ENCODE results near the gene THSD7A. TPM values are rescaled to one million over a fixed set of nuclear protein-coding genes. Genes with fewer than 3 reads are reported as not detected.

Gene THSD7A
- total RNA-seq, 4 donors from 2014 or later: 16.2 to 36.4 (median 21.5) TPM

- H3K27ac ChIP-seq: no peak overlapping the region
- no peaks in the 10 kb centered on the region for H3K4me1 ChIP-seq
- H3K4me3 ChIP-seq: no peak overlapping the region
- no peaks in the 10 kb centered on the region for H3K36me3 ChIP-seq
- intact Hi-C loops (cut with DNase I; ENCODE audit: low total_unique reads): no loop called here
- TF ChIP-seq CTCF (IDR thresholded peaks at IDR 0.05): no peak
- TF ChIP-seq POLR2A (IDR thresholded peaks at IDR 0.05): no peak
- no peaks in the 10 kb centered on the region for H3K9me3 ChIP-seq
- DNase-seq: no peak
- H3K27me3 ChIP-seq: no peaks in the 10 kb centered on the region
Observed at GRCh38 chr7:11328309-11328708, 503.7 kb downstream of the THSD7A start.

- no peak for TF ChIP-seq CTCF (IDR thresholded peaks at IDR 0.05)
- TF ChIP-seq POLR2A (IDR thresholded peaks at IDR 0.05): no peak
- Histone ChIP-seq H3K36me3 (no peaks in the 10 kb centered on the region), H3K4me1 (no peaks in the 10 kb centered on the region), H3K27ac (no peak overlapping the region), H3K4me3 (no peak overlapping the region), H3K9me3 (no peaks in the 10 kb centered on the region), H3K27me3 (no peaks in the 10 kb centered on the region)
- no peak for DNase-seq
- intact Hi-C loops (cut with DNase I; ENCODE audit: low total_unique reads): no loop called here
Observed at GRCh38 chr7:11327633-11328032, 504.4 kb downstream of the THSD7A start.
